Lung microvascular endothelial cell (primary cell): ENCODE measurements around the gene MATN1. TPM values are rescaled to one million over a fixed set of nuclear protein-coding genes. Genes with fewer than 3 reads are reported as not detected.

Experiments
- DNase-seq, 2 donors: peaks; one replicate each; pipeline versions ENCODE4 v3.0.0 to v3.0.0-alpha.2; 2010; ENCODE audit warnings: low read depth in 2 of 2
- total RNA-seq: library from RNA; depleted of rRNA; stranded (reverse); fragments of >200 nt; gene quantifications from 2 replicates; pipeline ENCODE4 v1.2.1, GENCODE V29; 2014

The MATN1 gene
- total RNA-seq, 1 donor from 2014 or later: under 0.01 TPM

DNA sequence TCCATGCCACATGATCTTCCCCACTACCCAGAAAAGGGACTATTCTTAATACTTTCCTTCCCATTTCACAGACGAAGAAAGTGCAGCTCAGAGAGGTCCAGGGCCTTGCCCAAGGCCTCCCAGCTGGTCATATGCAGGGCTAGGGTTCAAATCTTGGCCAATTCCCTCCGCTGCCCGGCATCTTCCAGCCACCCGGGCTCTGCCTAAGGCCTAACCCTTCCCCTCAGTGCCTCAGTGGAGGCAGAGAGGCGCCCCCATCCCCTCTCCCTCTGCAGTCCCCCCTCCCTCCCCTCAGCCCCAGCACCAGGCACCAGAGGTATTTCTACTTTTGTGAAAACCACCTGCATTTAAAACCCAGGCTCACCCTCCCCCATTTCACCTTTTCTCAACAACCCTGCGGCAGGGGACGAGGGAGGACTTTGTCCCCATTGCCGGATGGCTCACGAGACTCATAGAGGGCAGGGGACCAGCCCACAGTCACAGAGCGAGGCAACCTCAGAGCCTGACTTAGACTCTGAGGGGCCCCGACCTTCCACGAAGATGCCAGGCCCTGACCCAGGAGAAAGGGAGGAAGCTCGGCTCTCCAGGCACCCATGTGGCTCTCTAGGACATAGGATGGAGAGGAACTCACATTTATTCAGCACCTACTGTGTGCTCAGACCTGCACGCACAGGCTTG, 21.9 kb upstream of the MATN1 start:
- DNase-seq: no peak

GRCh38 chr1:30744060-30744756, 20.8 kb upstream of the MATN1 start:
- no peak for DNase-seq

- peak; percentile 78 to 89 for DNase-seq
These were observed 20.2 kb upstream of the MATN1 start for GRCh38 chr1:30743584-30744059.

GRCh38 chr1:30742963-30743559, 19.7 kb upstream of the MATN1 start:
- DNase-seq: no peak

GRCh38 chr1:30742300-30742962, 19.0 kb upstream of the MATN1 start:
- DNase-seq: no peak

DNA sequence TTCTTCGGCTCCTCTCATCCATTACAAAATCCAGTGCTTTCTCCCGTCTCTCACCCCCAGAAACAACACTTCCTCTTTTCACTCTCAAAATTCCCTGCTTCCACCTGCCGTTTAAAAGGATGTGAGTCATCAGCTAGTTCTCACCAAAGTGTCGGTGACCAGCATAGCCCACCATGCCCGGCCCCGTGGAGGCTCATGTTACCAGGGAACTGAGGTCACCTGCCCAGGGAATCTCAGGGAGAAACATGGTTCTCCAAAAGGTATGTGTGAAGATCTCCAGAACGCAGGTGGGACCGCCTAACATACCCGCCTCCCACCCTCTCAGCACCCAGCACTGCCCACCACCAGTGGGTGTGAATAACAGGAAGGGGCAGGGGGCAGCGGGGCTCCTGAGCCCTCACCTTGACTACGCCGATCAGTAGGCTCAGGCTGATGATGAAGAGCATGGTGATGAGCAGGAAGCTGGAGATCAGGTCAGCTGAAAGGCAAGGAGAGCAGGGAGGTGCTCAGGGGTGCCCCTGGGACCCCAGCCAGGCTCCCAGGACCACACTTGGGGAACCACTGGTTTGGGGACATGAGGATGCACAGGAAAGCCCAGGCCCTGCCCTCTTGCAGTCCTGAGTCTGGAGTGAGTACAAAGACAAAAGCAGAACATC, 18.0 kb upstream of the MATN1 start:
- peak; percentile 33 to 67 for DNase-seq

- no peak for DNase-seq
These were observed 17.2 kb upstream of the MATN1 start for GRCh38 chr1:30740251-30741238.

GRCh38 chr1:30739601-30740000, 16.2 kb upstream of the MATN1 start:
- DNase-seq: no peak

- DNase-seq: no peak
These were observed 15.6 kb upstream of the MATN1 start for GRCh38 chr1:30738715-30739559.

- no peak for DNase-seq
These were observed 14.8 kb upstream of the MATN1 start for GRCh38 chr1:30738040-30738714.

DNA sequence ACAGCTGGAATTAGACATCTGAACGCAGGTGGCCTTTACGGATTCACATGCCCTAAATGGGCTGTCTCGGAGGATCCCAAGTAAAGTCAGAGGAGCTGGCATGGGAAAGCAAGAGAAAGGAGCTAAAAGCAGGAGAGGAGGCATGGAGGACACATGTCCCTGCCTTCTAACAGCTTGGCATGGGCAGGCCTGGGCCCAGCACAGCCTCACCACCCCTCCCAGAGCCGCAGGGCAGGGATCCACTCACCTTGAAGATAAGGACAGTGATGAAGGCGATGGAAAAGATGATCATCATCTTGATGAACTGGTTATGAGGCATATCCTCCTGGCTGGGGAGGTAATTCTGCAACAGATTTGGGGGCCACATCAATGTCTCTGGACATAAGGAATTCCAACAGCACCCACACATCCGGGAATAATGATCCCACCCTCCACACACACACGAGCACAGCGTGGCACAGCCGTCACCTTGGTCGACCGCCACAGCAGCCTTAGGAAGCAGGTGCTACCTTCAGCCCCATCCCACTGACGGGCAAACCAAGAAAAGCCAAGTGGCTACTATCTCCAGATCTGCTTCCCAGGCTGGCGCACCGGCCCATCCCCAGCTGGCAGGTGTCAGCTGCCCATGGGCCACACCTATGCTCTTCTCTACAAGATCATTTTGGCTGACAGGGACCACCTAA, 14.1 kb upstream of the MATN1 start:
- DNase-seq: no peak

DNA sequence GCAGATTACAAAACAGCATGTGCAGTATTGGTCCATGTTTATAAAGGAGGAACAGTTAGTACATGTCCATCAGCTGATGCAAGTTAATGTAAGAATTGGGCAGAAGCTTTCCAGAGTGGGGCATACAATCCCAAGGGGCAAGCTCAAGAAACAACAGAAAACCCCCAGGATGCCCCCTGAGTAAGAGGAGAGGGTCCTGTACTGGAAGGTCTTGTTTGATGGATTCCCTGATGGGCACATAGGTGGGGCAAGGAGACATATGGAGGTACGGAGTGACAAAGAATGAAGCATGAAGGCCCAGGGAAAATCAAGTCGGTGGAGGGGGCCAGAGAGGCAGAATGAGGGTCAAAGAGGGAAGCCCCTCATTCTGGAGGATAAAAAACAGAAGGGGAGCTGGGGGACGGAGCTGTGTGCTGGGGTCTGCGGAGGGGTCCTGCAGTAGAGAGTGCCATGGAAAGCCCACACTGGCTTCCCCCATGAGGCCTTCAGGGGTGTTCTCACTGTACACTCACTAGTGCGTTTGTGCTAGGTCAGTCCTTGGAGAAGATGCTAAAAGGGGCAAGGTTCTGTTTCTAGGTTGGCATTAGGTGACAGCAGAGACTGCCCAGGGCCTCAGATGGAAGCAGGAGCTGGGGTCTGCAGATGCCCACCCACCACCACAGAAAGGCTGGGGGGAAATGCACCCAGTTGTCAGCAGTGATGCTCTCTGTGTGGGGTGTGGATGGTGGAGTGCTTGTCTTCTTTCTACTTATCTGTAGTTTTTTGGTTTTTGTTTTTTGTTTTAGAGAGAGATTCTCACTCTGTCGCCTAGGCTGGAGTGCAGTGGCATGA, 12.5 kb upstream of the MATN1 start:
- no peak for DNase-seq

GRCh38 chr1:30735124-30735523, 11.7 kb upstream of the MATN1 start:
- no peak for DNase-seq

DNA sequence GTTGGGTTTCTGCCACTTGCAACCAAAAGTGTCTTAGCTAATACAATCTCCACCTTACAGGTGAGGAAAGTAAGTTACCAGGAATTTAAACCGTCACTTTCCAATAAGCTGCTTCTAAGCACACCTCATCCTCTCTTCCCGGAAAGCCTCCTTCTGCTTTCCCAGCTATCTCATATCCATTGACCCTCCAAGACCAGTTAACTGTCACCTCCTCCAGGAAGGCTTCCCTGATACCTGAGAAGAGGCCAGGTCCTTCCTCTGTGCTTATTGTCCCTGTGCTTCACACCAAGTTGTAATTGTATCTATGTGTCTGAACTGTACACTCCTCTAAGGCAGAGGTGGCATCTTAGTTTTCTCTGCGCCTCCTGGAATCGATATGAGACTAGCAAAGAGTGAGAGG, 11.2 kb upstream of the MATN1 start:
- DNase-seq: no peak

- no peak for DNase-seq
These were observed 10.7 kb upstream of the MATN1 start for GRCh38 chr1:30734106-30734505.

GRCh38 chr1:30733493-30733892, 10.1 kb upstream of the MATN1 start:
- no peak for DNase-seq

DNA sequence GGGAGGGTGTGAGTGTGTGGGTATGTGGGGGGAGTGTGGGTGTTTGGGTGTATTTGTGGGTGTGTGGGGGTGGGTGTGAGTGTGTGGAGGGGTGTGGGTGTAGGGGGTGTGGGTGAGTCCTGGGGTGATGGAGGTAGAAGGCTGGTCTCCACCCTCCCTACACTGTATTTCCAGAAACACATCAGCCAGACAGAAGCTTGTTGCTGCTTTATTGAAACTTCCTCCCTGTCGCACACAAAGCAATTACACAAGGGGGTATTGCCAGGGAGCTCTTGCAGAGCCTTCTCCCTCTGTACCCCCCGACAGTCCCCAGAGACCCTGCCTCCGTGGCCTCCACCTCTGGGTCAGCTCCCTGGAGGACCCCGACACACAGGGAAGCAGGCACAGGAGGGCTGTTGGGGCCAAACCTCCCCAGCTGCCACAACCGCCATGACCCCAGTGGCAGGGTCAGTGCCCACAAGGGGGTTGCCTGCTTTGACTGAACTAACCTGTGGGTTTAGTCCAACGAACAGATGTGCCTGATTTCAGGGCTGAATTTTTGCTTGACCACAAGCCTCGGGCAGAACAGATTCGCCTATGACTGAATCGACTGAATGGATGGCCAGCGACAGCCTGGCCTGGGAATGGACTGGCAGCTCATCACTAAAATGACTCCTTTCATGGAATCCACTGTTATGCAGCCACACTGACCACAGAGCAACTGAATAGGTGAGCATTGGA, 9.1 kb upstream of the MATN1 start:
- no peak for DNase-seq
